HG03442 (cell line): ENCODE results near the gene CFL1.
"Not testable (repeated sequence)": the region's sequence is repeated elsewhere in the genome, so short reads cannot be mapped to it uniquely, and the experiment has no call there.

ENCODE experiments used
- ATAC-seq: cut with Tn5 transposase; IDR thresholded peaks from one replicate; pipeline ENCODE4 v1.9.1; 2021; ENCODE audit warnings: mild to moderate bottlenecking, moderate library complexity; ENCODE audit not compliant: unreplicated experiment

The CFL1 gene

GRCh38 chr11:65859812-65860277 lies 1.9 kb upstream of the CFL1 start:
- ATAC-seq, result no peak

- ATAC-seq, result peak; percentile 46
Observed at GRCh38 chr11:65859095-65859811, 1.3 kb upstream of the CFL1 start.

- no peak for ATAC-seq
Observed at GRCh38 chr11:65858681-65859087, 704 bp upstream of the CFL1 start.

- ATAC-seq, result peak; percentile 5
Observed at GRCh38 chr11:65857500-65857852, 504 bp downstream of the CFL1 start.

- peak; percentile 23 for ATAC-seq
Observed at GRCh38 chr11:65856689-65857499, 1.1 kb downstream of the CFL1 start.

- ATAC-seq, result no peak
Observed at GRCh38 chr11:65855927-65856363, 2.0 kb downstream of the CFL1 start.

GRCh38 chr11:65854852-65855837 lies 2.8 kb downstream of the CFL1 start:
- no peak for ATAC-seq

- no peak for ATAC-seq
Observed at GRCh38 chr11:65854161-65854592, 3.8 kb downstream of the CFL1 start.

GRCh38 chr11:65853246-65853979 lies 4.6 kb downstream of the CFL1 start:
- no peak for ATAC-seq

GRCh38 chr11:65852508-65853245 lies 5.3 kb downstream of the CFL1 start:
- ATAC-seq, result no peak

GRCh38 chr11:65851811-65852507 lies 6.0 kb downstream of the CFL1 start:
- no peak for ATAC-seq

GRCh38 chr11:65851083-65851579 lies 6.8 kb downstream of the CFL1 start:
- ATAC-seq, result no peak

GRCh38 chr11:65850217-65851082 lies 7.5 kb downstream of the CFL1 start:
- ATAC-seq, result no peak

GRCh38 chr11:65849771-65850216 lies 8.2 kb downstream of the CFL1 start:
- ATAC-seq, result no peak

GRCh38 chr11:65849366-65849765 lies 8.6 kb downstream of the CFL1 start:
- ATAC-seq, result no peak

- not testable (repeated sequence) for ATAC-seq
Observed at GRCh38 chr11:65848693-65849092, 9.3 kb downstream of the CFL1 start.

GRCh38 chr11:65847746-65848145 lies 10.2 kb downstream of the CFL1 start:
- no peak for ATAC-seq
